A673 (cell line): ENCODE data around the gene KDM4D. TPM values are rescaled to one million over a fixed set of nuclear protein-coding genes. Genes with fewer than 3 reads are reported as not detected.

Source experiments
- BruUV-seq: library from RNA; stranded (reverse); fragments of 400-500 nt; replicated peaks from 2 replicates; lab custom pipeline; 2021; lab: Mats Ljungman, UMichigan
- CTCF ChIA-PET: fragments of 300-600 bp; sonication (Branson Sonifier 250); formaldehyde crosslinking; loops from one replicate; lab custom pipeline; 2022; ENCODE audit warnings: antibody characterized with exemption; lab: Charles Lee
- POLR2A ChIA-PET: fragments of 300-600 bp; sonication (Branson Sonifier 250); formaldehyde crosslinking; loops from one replicate; lab custom pipeline; 2022; ENCODE audit warnings: antibody characterized with exemption; ENCODE audit not compliant: low non-redundant PET; lab: Charles Lee
- DNase-seq: peaks from one replicate; pipeline ENCODE4 v3.0.0-alpha.2; 2015; ENCODE audit warnings: low spot score
- H3K27ac ChIP-seq: fragments of 200-600 bp; sonication (generic); 2 replicates; pipeline ENCODE4 v1.5.1; 2016; ENCODE audit warnings: mixed run types, low read depth, mild to moderate bottlenecking, mixed read lengths, antibody characterized with exemption, low read length; ENCODE audit not compliant: poor library complexity, severe bottlenecking
- H3K27me3 ChIP-seq: fragments of 200-600 bp; sonication (generic); replicated peaks from 2 replicates; pipeline ENCODE4 v1.6.1; 2017; ENCODE audit warnings: mixed run types, low read depth, mild to moderate bottlenecking, mixed read lengths, antibody characterized with exemption, low read length; ENCODE audit not compliant: insufficient read depth, poor library complexity
- H3K36me3 ChIP-seq: fragments of 200-600 bp; sonication (generic); 2 replicates; pipeline ENCODE4 v1.6.1; 2016; ENCODE audit warnings: mixed run types, mild to moderate bottlenecking, mixed read lengths, antibody characterized with exemption, low read length; ENCODE audit not compliant: insufficient read depth, poor library complexity, severe bottlenecking
- H3K4me1 ChIP-seq: fragments of 200-600 bp; sonication (generic); 2 replicates; pipeline ENCODE4 v1.6.1; 2017; ENCODE audit warnings: mixed run types, mild to moderate bottlenecking, mixed read lengths, antibody characterized with exemption, low read length; ENCODE audit not compliant: insufficient read depth, poor library complexity, severe bottlenecking
- H3K4me3 ChIP-seq: fragments of 200-600 bp; sonication (generic); 2 replicates; pipeline ENCODE4 v1.5.1; 2016; ENCODE audit warnings: low read depth, mixed run types, mild to moderate bottlenecking, mixed read lengths, low read length; ENCODE audit not compliant: poor library complexity, severe bottlenecking
- H3K9me3 ChIP-seq: fragments of 200-600 bp; sonication (generic); 2 replicates; pipeline ENCODE4 v1.6.1; 2016; ENCODE audit warnings: mixed run types, low read depth, mild to moderate bottlenecking, mixed read lengths, antibody characterized with exemption, low read length; ENCODE audit not compliant: poor library complexity, severe bottlenecking
- CTCF ChIP-seq: fragments of 300-800, 200-600 bp; sonication (generic); conservative IDR thresholded peaks from 2 replicates; pipeline ENCODE4 v1.5.1; 2017; ENCODE audit warnings: low read depth, mild to moderate bottlenecking, antibody characterized with exemption, low read length, moderate library complexity, mixed read lengths
- EZH2 ChIP-seq: fragments of 200-600 bp; sonication (generic); IDR thresholded peaks from 2 replicates; pipeline ENCODE4 v1.6.1; 2017; ENCODE audit warnings: borderline replicate concordance, low read depth, mild to moderate bottlenecking, mixed read lengths, antibody characterized with exemption, low read length; ENCODE audit not compliant: poor library complexity, severe bottlenecking
- intact Hi-C: fragments of 100-400 bp; cut with micrococcal nuclease; formaldehyde crosslinking; loops from one replicate; pipeline ENCODE4 v1.10.0; 2022; ENCODE audit not compliant: unreplicated experiment
- total RNA-seq: library from RNA; stranded (reverse); gene quantifications from 2 replicates; pipeline ENCODE4 v1.2.3, GENCODE V29; 2021

KDM4D gene
- total RNA-seq, 1 experiment from 2014 or later = 3.0 TPM

DNA sequence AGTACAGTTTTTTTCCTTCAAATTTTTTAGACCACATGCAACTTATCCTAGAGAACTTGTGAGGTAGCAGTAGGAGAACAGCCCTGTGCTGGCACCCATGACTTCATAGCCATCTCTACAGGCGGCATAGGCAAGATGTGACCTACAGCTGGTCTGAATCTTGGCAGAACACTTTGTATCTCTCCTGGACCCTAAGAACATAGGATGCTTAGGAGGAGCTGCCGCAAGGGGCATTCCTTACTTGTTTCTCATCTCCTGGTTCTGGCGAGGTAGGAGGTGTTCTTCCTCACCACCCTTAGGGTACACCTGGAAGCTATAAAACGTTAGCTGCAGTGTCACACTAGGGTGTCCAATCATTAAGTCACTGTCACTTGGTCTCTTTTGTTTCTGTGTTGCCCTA lies 16.5 kb upstream of the KDM4D start:
- H3K27me3 ChIP-seq = no peaks in the 10 kb centered on the region
- BruUV-seq = no TSS peak
- CTCF ChIA-PET = no interaction called here

GRCh38 chr11:94958121-94958696 lies 15.3 kb upstream of the KDM4D start:
- no peaks in the 10 kb centered on the region for H3K27me3 ChIP-seq
- no peak overlapping the region for H3K4me3 ChIP-seq
- peaks cover 21% of the 10 kb centered on the region for H3K36me3 ChIP-seq
- intact Hi-C loops = no loop called here
- H3K27ac ChIP-seq = no peak overlapping the region
- H3K9me3 ChIP-seq = no peaks in the 10 kb centered on the region
- no peak for TF ChIP-seq EZH2
- TF ChIP-seq CTCF = no peak
- H3K4me1 ChIP-seq = no peaks in the 10 kb centered on the region
- ChIA-PET POLR2A (no interaction called here), CTCF (no interaction called here)
- BruUV-seq = no TSS peak
- no peak for DNase-seq

More for the DNA sequence above, 16.5 kb upstream of the KDM4D start:
- Histone ChIP-seq H3K4me3 (no peak overlapping the region), H3K9me3 (no peaks in the 10 kb centered on the region), H3K27ac (no peak overlapping the region), H3K36me3 (peaks cover 9% of the 10 kb centered on the region), H3K4me1 (no peaks in the 10 kb centered on the region)
- TF ChIP-seq EZH2 (no peak), CTCF (no peak)
- no peak for DNase-seq
- POLR2A ChIA-PET = interaction anchor here (0.6 kb wide), 1 partner anchor 914 kb away, joined by 3 read pairs; no protein-coding TSS in a partner anchor
- intact Hi-C loops = no loop called here

- no peak for TF ChIP-seq CTCF
- no peak for TF ChIP-seq EZH2
- no peak overlapping the region for H3K27ac ChIP-seq
- POLR2A ChIA-PET = no interaction called here
- H3K4me1 ChIP-seq = no peaks in the 10 kb centered on the region
- DNase-seq = no peak
- no peaks in the 10 kb centered on the region for H3K27me3 ChIP-seq
- H3K4me3 ChIP-seq = no peak overlapping the region
- BruUV-seq = no TSS peak
- CTCF ChIA-PET = no interaction called here
- intact Hi-C loops = no loop called here
- no peaks in the 10 kb centered on the region for H3K9me3 ChIP-seq
- H3K36me3 ChIP-seq = peaks cover 31% of the 10 kb centered on the region
Measured at GRCh38 chr11:94959179-94959578, 14.3 kb upstream of the KDM4D start.
